ENCODE results near the gene RAP1GAP2.

- no peak for TF ChIP-seq POLR2A (IDR thresholded peaks at IDR 0.05)
- TF ChIP-seq CTCF (IDR thresholded peaks at IDR 0.05) = no peak
These were observed 228.1 kb downstream of the RAP1GAP2 start for GRCh38 chr17:3024346-3024745.
